ENCODE measurements around the gene LIPG. TPM values are rescaled to one million over a fixed set of nuclear protein-coding genes. Genes with fewer than 3 reads are reported as not detected.
"Not testable (repeated sequence)": the region's sequence is repeated elsewhere in the genome, so short reads cannot be mapped to it uniquely, and the experiment has no call there.

Gene LIPG
- total RNA-seq, 1 donor from 2014 or later, result 1.5 TPM

GRCh38 chr18:49519101-49519971, 42.5 kb upstream of the LIPG start:
- Mint-ChIP-seq H3K4me3 (ENCODE audit: unreplicated experiment) (no peak overlapping the region), H3K27ac (ENCODE audit: unreplicated experiment) (no peak overlapping the region), H3K4me1 (ENCODE audit: low read depth) (no peaks in the 10 kb centered on the region), H3K27me3 (ENCODE audit: low read depth) (no peaks in the 10 kb centered on the region), H3K9me3 (ENCODE audit: low read depth) (no peaks in the 10 kb centered on the region), H3K36me3 (ENCODE audit: low read depth) (no peaks in the 10 kb centered on the region)
- TF ChIP-seq CTCF (IDR thresholded peaks at IDR 0.05), result no peak
- no peak for DNase-seq (ENCODE audit: low spot score)

- Mint-ChIP-seq H3K9me3 (ENCODE audit: low read depth) (no peaks in the 10 kb centered on the region), H3K4me3 (ENCODE audit: unreplicated experiment) (no peak overlapping the region), H3K27ac (ENCODE audit: unreplicated experiment) (no peak overlapping the region), H3K27me3 (ENCODE audit: low read depth) (peaks cover 2% of the 10 kb centered on the region), H3K4me1 (ENCODE audit: low read depth) (no peaks in the 10 kb centered on the region), H3K36me3 (ENCODE audit: low read depth) (no peaks in the 10 kb centered on the region)
- TF ChIP-seq CTCF (IDR thresholded peaks at IDR 0.05), result no peak
- DNase-seq (ENCODE audit: low spot score), result no peak
Observed at GRCh38 chr18:49520661-49521145, 41.2 kb upstream of the LIPG start.

- H3K27ac Mint-ChIP-seq (ENCODE audit: unreplicated experiment), result no peak overlapping the region
- no peaks in the 10 kb centered on the region for H3K4me1 Mint-ChIP-seq (ENCODE audit: low read depth)
- no peak for TF ChIP-seq CTCF (IDR thresholded peaks at IDR 0.05)
- H3K27me3 Mint-ChIP-seq (ENCODE audit: low read depth), result peaks cover 2% of the 10 kb centered on the region
- no peak overlapping the region for H3K4me3 Mint-ChIP-seq (ENCODE audit: unreplicated experiment)
- H3K36me3 Mint-ChIP-seq (ENCODE audit: low read depth), result no peaks in the 10 kb centered on the region
- DNase-seq (ENCODE audit: low spot score), result no peak
- no peaks in the 10 kb centered on the region for H3K9me3 Mint-ChIP-seq (ENCODE audit: low read depth)
Observed at GRCh38 chr18:49521216-49521835, 40.5 kb upstream of the LIPG start.

GRCh38 chr18:49523580-49524093, 38.2 kb upstream of the LIPG start:
- H3K4me1 Mint-ChIP-seq (ENCODE audit: low read depth); H3K27me3 Mint-ChIP-seq (ENCODE audit: low read depth); H3K4me3 Mint-ChIP-seq (ENCODE audit: unreplicated experiment); H3K36me3 Mint-ChIP-seq (ENCODE audit: low read depth); DNase-seq (ENCODE audit: low spot score); H3K27ac Mint-ChIP-seq (ENCODE audit: unreplicated experiment); H3K9me3 Mint-ChIP-seq (ENCODE audit: low read depth): not testable (repeated sequence)

- Mint-ChIP-seq H3K4me1 (ENCODE audit: low read depth) (no peaks in the 10 kb centered on the region), H3K27me3 (ENCODE audit: low read depth) (peaks cover 2% of the 10 kb centered on the region), H3K4me3 (ENCODE audit: unreplicated experiment) (no peak overlapping the region), H3K36me3 (ENCODE audit: low read depth) (no peaks in the 10 kb centered on the region), H3K9me3 (ENCODE audit: low read depth) (no peaks in the 10 kb centered on the region), H3K27ac (ENCODE audit: unreplicated experiment) (no peak overlapping the region)
- no peak for TF ChIP-seq CTCF (IDR thresholded peaks at IDR 0.05)
- no peak for DNase-seq (ENCODE audit: low spot score)
Observed at GRCh38 chr18:49524349-49524748, 37.5 kb upstream of the LIPG start.
